Measurements from ENCODE around the gene CYP4F22. TPM values are rescaled to one million over a fixed set of nuclear protein-coding genes. Genes with fewer than 3 reads are reported as not detected.

Gene CYP4F22
- total and polyA plus RNA-seq, 2 of the 8 experiments (the other 6 are each of a cell fraction or from before 2014, with no cell fraction given), result not detected

DNA sequence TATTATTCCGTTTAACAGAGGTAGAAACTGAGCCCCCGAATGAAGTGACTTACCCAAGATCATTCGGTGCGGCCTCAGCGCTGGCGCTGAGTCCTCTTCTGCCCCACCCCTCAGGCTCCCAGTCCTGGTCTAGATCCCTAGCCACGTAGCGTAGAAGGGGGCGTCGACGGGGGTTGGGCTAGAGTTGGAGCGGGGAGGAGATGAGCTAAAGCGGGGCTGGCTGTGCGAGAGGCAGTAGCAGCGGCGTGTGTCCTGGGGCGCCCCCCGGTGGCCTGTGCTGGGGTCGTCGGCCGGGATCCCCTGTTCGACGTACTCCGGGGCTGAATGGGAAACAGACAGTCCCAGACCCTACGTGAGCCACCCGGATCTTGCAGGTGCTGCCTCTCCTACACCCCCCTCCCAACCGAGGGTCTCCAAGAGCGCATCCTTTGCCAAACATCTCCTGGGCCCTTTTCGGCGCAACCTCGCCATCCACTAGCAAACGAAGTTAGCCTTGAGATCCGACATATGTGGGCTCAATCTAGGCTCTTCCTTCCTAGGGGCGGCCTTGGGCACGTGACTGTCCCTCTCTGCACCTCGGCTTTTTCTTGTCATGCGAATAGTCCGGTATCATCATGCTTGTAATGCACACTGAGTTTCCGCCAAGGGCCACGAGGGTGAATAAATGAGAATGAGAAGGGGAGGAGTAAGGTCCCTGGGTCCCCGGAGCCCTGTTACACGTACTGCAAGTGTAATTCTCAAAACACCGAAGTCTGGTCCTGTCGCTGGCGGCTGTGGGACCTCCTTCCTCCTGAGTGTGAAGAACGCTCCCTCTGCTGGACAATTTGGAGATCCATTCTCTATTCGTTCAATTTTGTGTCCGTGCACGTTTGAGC lies 47.7 kb downstream of the CYP4F22 start (continued):
- TF ChIP-seq, protein P1, sequence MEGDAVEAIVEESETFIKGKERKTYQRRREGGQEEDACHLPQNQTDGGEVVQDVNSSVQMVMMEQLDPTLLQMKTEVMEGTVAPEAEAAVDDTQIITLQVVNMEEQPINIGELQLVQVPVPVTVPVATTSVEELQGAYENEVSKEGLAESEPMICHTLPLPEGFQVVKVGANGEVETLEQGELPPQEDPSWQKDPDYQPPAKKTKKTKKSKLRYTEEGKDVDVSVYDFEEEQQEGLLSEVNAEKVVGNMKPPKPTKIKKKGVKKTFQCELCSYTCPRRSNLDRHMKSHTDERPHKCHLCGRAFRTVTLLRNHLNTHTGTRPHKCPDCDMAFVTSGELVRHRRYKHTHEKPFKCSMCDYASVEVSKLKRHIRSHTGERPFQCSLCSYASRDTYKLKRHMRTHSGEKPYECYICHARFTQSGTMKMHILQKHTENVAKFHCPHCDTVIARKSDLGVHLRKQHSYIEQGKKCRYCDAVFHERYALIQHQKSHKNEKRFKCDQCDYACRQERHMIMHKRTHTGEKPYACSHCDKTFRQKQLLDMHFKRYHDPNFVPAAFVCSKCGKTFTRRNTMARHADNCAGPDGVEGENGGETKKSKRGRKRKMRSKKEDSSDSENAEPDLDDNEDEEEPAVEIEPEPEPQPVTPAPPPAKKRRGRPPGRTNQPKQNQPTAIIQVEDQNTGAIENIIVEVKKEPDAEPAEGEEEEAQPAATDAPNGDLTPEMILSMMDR (IDR thresholded peaks at IDR 0.05; ENCODE audit: control extremely low read depth in 1 of 3, insufficient read depth in 1 of 3, low read depth in 1 of 3, low read length in 3 of 3), result peak; percentile 80 to 91 (median 86)
- 0 out of 2 replicates have a peak, but pooled peaks have one; percentile 75 for TF ChIP-seq SP4 (IDR thresholded peaks at IDR 0.05; ENCODE audit: low read length)
- TF ChIP-seq NANOG (IDR thresholded peaks at IDR 0.05; ENCODE audit: insufficient read depth, low read depth, low read length, poor library complexity, severe bottlenecking), result no peak
- TF ChIP-seq JUN (IDR thresholded peaks at IDR 0.05; ENCODE audit: low read depth, low read length), result no peak
- peak; percentile 63 for TF ChIP-seq CREB1 (IDR thresholded peaks at IDR 0.05)
- peak; percentile 88 to 89 for TF ChIP-seq RAD21 (IDR thresholded peaks at IDR 0.05 in 1 of 2, conservative IDR thresholded peaks at IDR 0.05 in 1 of 2; ENCODE audit: low read depth in 2 of 2, low read length in 2 of 2)
- 0 out of 2 replicates have a peak, but pooled peaks have one; percentile 30 for TF ChIP-seq SP1 (IDR thresholded peaks at IDR 0.05; ENCODE audit: low read depth, low read length)
- peak; percentile 23; the same call in 1 of the 2 replicates for TF ChIP-seq JUND (IDR thresholded peaks at IDR 0.05; ENCODE audit: low read length)
- TF ChIP-seq, protein P2, sequence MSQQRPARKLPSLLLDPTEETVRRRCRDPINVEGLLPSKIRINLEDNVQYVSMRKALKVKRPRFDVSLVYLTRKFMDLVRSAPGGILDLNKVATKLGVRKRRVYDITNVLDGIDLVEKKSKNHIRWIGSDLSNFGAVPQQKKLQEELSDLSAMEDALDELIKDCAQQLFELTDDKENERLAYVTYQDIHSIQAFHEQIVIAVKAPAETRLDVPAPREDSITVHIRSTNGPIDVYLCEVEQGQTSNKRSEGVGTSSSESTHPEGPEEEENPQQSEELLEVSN (IDR thresholded peaks at IDR 0.05), result peak; percentile 58; the same call in 1 of the 2 replicates
- TF ChIP-seq, protein P3, sequence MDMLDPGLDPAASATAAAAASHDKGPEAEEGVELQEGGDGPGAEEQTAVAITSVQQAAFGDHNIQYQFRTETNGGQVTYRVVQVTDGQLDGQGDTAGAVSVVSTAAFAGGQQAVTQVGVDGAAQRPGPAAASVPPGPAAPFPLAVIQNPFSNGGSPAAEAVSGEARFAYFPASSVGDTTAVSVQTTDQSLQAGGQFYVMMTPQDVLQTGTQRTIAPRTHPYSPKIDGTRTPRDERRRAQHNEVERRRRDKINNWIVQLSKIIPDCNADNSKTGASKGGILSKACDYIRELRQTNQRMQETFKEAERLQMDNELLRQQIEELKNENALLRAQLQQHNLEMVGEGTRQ (IDR thresholded peaks at IDR 0.05; ENCODE audit: low read length), result peak; percentile 68
